ENCODE data around the gene ANKLE2.
"Not testable (repeated sequence)": the region's sequence is repeated elsewhere in the genome, so short reads cannot be mapped to it uniquely, and the experiment has no call there.

ANKLE2 gene

GRCh38 chr12:132773077-132773955 lies 11.7 kb upstream of the ANKLE2 start:
- no peaks in the 10 kb centered on the region for H3K9me3 Mint-ChIP-seq
- H3K36me3 Mint-ChIP-seq (ENCODE audit: low read depth), result peaks cover 84% of the 10 kb centered on the region
- no peak overlapping the region for H3K4me3 Mint-ChIP-seq
- no peaks in the 10 kb centered on the region for H3K27me3 Mint-ChIP-seq
- H3K4me1 Mint-ChIP-seq (ENCODE audit: low read depth), result peaks cover 49% of the 10 kb centered on the region
- peak overlapping the region; percentile 99 for H3K27ac Mint-ChIP-seq
- intact Hi-C loops (cut with micrococcal nuclease), result loop anchor here (5.0 kb wide), 1 partner anchor 114 kb away; the partner anchor contains the start of gene CHFR

DNA sequence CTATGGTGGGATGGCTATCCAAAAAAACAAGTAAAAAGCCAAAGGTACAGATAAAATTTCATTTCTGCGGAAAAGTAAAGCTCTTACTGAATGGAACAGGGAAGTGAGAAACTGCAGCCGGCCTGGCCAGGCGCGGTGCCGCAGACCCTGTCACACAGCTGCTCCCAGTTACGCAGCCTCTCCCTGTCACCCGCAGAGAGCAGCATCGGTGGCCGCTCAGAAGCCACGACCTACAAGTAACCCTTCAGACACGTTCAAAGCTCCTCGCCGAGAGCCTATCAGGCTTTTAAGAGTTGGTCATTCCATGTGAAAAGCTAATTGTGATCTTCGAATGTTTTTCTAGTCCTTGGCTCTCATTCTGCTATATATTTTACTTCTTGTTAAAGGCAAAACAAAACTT lies 11.0 kb upstream of the ANKLE2 start:
- Mint-ChIP-seq H3K4me3 (no peak overlapping the region), H3K36me3 (ENCODE audit: low read depth) (peaks cover 77% of the 10 kb centered on the region), H3K27ac (peak overlapping the region; percentile 99), H3K4me1 (ENCODE audit: low read depth) (peaks cover 56% of the 10 kb centered on the region), H3K9me3 (no peaks in the 10 kb centered on the region), H3K27me3 (no peaks in the 10 kb centered on the region)
- intact Hi-C loops (cut with micrococcal nuclease), result loop anchor here (1.0 to 5.0 kb wide), 2 partner anchors 10 to 115 kb away; partner anchors contain the start of gene CHFR

DNA sequence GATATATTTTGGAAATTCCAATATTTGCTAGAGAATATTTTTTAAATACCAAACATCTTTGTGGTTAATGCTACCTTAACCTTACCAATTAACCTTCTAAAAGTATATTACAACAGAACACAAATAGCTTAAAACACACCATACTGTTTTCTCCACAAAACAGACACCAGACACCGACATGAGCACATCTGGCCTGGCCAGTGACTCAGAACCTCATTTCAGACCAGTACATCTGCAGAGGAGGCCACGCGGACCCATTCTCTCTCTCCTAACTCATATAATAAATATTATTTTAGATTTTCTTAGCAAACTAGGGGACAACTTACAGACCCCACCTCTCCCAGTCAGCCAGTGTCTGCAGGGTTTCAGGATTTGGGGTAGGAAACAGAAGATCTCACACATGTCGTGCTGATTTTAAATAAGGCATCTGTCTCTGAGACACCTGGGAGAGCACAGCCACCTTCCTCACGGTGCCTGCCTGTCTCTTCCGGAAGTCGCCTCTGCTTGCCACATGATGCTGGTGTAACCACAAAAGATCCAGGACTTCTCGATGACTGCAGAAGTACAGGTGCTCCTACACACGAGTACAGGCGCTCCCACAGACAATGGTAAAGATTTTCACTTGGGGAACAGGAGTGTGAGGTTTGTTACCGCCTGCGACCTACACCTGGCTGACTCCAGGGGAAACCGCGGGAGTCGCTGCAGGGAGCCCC lies 9.7 kb upstream of the ANKLE2 start:
- intact Hi-C loops (cut with micrococcal nuclease), result loop anchor here (5.0 kb wide), 1 partner anchor 116 kb away; the partner anchor contains the start of gene CHFR
- Mint-ChIP-seq H3K9me3 (no peaks in the 10 kb centered on the region), H3K36me3 (ENCODE audit: low read depth) (peaks cover 64% of the 10 kb centered on the region), H3K4me1 (ENCODE audit: low read depth) (peaks cover 69% of the 10 kb centered on the region), H3K27ac (peak overlapping the region; percentile 99), H3K27me3 (no peaks in the 10 kb centered on the region), H3K4me3 (peak overlapping the region; percentile 31)

DNA sequence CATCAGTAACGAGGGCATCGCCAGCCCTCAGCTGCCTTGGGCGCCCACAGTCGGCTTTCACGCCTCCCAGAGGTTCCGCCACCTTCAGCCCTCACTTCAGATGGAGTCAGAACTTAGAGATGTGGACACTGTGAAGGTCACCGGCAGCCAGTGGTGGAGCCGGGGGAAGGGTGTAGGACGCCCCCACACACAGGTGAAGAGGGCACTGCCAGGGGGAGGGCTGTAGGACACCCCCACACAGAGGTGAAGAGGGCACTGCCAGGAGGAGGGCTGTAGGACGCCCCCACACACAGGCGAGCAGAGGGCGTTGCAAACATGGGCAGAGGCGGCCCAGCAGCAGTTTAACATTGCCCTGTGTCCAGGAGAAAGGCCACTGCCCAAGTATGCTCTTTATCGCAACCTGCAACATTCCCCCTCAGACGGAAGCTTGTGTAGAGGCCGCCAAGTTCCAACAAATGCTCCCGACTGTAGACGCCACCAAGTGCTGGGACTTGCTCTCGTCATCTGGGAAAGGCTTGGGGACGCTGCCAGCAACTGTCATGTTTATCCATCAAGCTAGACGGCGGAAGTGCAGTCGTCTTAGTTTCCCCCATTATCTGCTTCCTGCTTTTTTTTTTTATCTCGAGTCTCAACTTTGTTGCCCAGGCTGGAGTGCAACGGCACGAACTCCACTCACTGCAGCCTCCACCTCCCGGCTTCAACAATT lies 4.9 kb upstream of the ANKLE2 start:
- H3K27me3 Mint-ChIP-seq, result no peaks in the 10 kb centered on the region
- peaks cover 85% of the 10 kb centered on the region for H3K4me1 Mint-ChIP-seq (ENCODE audit: low read depth)
- peak overlapping the region; percentile 99 for H3K27ac Mint-ChIP-seq
- no peaks in the 10 kb centered on the region for H3K9me3 Mint-ChIP-seq
- peak overlapping the region; percentile 61 for H3K4me3 Mint-ChIP-seq
- intact Hi-C loops (cut with micrococcal nuclease), result no loop called here
- H3K36me3 Mint-ChIP-seq (ENCODE audit: low read depth), result peaks cover 24% of the 10 kb centered on the region

DNA sequence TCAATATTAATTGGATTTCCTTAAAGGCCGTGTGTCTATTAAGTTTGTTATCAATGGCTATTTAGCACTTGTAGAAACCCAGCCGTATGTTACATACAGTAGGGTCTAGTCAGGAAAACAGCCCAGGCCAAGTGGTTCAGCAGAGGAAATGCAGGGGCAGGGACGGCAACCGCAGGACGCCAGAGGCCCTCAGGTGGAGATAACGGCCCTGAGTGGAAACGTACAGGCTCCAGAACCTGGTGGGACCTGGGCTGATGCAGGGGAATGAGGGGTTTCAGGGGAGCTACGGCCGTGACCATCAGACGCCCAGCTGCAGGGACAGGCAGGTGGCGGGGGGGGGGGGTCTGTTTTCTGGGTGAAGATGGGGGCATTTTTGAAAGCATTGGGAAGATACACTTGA lies 3.7 kb upstream of the ANKLE2 start:
- no peaks in the 10 kb centered on the region for H3K9me3 Mint-ChIP-seq
- no peaks in the 10 kb centered on the region for H3K27me3 Mint-ChIP-seq
- peaks cover 26% of the 10 kb centered on the region for H3K36me3 Mint-ChIP-seq (ENCODE audit: low read depth)
- peaks cover 82% of the 10 kb centered on the region for H3K4me1 Mint-ChIP-seq (ENCODE audit: low read depth)
- intact Hi-C loops (cut with micrococcal nuclease), result no loop called here
- H3K4me3 Mint-ChIP-seq, result peak overlapping the region; percentile 13
- H3K27ac Mint-ChIP-seq, result peak overlapping the region; percentile 99

- no peak overlapping the region for H3K4me3 Mint-ChIP-seq
- peaks cover 25% of the 10 kb centered on the region for H3K36me3 Mint-ChIP-seq (ENCODE audit: low read depth)
- intact Hi-C loops (cut with micrococcal nuclease), result loop anchor here (5.0 kb wide), 1 partner anchor 63 kb away; the partner anchor contains the start of gene GOLGA3
- H3K4me1 Mint-ChIP-seq (ENCODE audit: low read depth), result peaks cover 76% of the 10 kb centered on the region
- no peak overlapping the region for H3K27ac Mint-ChIP-seq
- H3K9me3 Mint-ChIP-seq, result no peaks in the 10 kb centered on the region
- no peaks in the 10 kb centered on the region for H3K27me3 Mint-ChIP-seq
Observed at GRCh38 chr12:132764231-132764630, 2.6 kb upstream of the ANKLE2 start.

- Mint-ChIP-seq H3K4me1 (ENCODE audit: low read depth) (peaks cover 55% of the 10 kb centered on the region), H3K27ac (peak overlapping the region; percentile 87), H3K9me3 (no peaks in the 10 kb centered on the region)
Observed at GRCh38 chr12:132761921-132762583, 420 bp upstream of the ANKLE2 start.

DNA sequence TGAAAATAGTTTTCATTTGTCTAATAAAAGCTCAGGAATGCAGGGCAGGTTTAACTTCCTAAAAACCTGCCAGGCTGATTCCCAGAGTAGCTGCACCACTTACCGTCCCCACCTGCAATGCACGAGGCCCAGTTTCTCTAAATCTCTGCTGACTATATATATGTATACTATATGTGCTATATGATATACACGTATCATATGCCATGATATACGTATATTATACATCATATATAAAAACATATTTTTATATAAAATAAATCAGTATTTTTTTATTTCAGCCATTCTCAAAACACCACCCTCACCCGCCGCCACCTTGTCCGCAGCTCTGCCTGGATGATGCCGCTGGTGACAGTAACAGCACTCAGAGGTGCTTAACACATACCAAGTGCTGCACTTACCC lies 2.3 kb downstream of the ANKLE2 start:
- intact Hi-C loops (cut with micrococcal nuclease), result no loop called here
- H3K4me3 Mint-ChIP-seq, result no peak overlapping the region
- H3K4me1 Mint-ChIP-seq (ENCODE audit: low read depth), result peaks cover 29% of the 10 kb centered on the region
- no peaks in the 10 kb centered on the region for H3K9me3 Mint-ChIP-seq
- no peak overlapping the region for H3K27ac Mint-ChIP-seq
- peaks cover 67% of the 10 kb centered on the region for H3K36me3 Mint-ChIP-seq (ENCODE audit: low read depth)
- no peaks in the 10 kb centered on the region for H3K27me3 Mint-ChIP-seq

More at GRCh38 chr12:132761921-132762583, 420 bp upstream of the ANKLE2 start:
- Mint-ChIP-seq H3K27me3 (no peaks in the 10 kb centered on the region), H3K36me3 (ENCODE audit: low read depth) (peaks cover 41% of the 10 kb centered on the region), H3K4me3 (peak overlapping the region; percentile 77)
- intact Hi-C loops (cut with micrococcal nuclease), result loop anchor here (1.0 to 5.0 kb wide), 2 partner anchors 10 to 65 kb away; partner anchors contain the start of gene GOLGA3

GRCh38 chr12:132758825-132759224 lies 2.8 kb downstream of the ANKLE2 start:
- H3K27me3 Mint-ChIP-seq; H3K4me3 Mint-ChIP-seq; intact Hi-C loops (cut with micrococcal nuclease); H3K9me3 Mint-ChIP-seq; H3K27ac Mint-ChIP-seq: not testable (repeated sequence)
- Mint-ChIP-seq H3K36me3 (ENCODE audit: low read depth) (peaks cover 66% of the 10 kb centered on the region), H3K4me1 (ENCODE audit: low read depth) (peaks cover 24% of the 10 kb centered on the region)

DNA sequence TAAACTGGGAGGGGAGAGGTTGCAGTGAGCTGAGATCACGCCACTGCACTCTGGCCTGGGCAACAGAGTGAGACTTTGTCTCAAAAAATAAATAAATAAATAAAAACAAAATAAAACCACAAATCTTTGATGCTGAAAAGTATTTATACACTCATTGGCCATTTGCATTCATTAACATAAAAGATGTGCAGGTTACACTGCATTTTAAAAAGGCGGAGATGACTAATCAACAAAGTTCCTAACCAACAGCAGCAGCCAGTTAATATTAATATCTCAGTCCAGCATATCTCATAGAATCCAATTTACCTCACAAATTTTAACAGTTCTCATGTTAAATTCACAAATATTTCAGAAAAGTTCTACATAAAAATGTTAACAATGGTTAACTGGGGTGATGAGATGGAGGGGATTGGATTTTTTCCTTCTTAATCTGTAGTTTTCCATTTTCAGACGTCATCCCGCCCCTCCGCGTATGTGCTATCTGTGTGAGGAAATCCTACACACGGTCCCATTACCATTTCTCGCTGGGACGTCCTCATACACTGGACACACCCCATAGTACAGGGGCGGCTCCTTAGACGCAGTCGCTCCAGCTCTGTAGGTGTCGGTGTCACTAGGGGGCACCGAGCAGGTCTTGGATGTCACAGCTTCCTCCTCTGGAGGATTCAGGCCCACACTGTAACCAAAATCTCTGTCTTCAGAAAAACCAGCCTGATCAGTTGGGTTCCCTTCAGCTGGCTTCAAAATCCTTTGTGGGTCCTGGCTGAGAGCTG lies 7.3 kb downstream of the ANKLE2 start:
- Mint-ChIP-seq H3K36me3 (ENCODE audit: low read depth) (peaks cover 96% of the 10 kb centered on the region), H3K9me3 (no peaks in the 10 kb centered on the region), H3K27ac (no peak overlapping the region), H3K4me3 (no peak overlapping the region), H3K4me1 (ENCODE audit: low read depth) (no peaks in the 10 kb centered on the region), H3K27me3 (no peaks in the 10 kb centered on the region)
- intact Hi-C loops (cut with micrococcal nuclease), result no loop called here

DNA sequence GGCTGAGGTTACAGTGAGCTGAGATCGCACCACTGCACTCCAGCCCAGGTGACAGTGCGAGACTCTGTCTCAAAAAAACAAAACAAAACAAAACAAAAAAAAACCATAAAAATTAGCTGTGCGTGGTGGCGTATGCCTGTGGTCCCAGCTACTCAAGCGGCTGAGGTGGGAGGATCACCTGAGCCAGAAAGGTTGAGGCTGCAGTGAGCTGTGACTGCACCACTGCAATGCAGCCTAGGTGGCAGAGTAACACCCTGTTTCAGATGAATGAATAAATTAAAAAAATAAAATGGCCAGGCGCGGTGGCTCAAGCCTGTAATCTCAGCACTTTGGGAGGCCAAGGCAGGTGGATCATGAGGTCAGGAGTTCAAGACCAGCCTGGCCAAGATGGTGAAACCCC lies 8.0 kb downstream of the ANKLE2 start:
- H3K9me3 Mint-ChIP-seq; H3K27me3 Mint-ChIP-seq; H3K27ac Mint-ChIP-seq; intact Hi-C loops (cut with micrococcal nuclease); H3K4me1 Mint-ChIP-seq (ENCODE audit: low read depth); H3K4me3 Mint-ChIP-seq: not testable (repeated sequence)
- peaks cover 99% of the 10 kb centered on the region for H3K36me3 Mint-ChIP-seq (ENCODE audit: low read depth)

DNA sequence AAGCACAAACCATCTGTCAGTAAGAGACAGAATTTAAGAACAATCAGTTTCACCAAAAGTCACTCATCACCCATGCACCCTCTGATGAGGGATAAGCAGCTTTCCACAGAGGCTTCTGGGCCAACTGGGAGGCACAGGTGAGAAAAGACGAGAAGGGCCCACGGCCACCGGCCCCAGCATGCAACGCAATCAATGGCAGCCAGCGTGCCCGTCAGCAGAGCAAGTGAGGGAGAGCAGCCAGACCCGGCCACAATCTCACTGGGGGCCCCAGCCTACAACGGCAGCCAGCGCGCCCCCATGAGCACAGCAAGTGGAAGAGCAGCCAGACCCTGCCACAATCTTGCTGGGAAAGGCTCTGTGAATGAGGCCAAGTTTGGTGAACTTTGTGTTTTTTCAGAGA lies 13.3 kb downstream of the ANKLE2 start:
- intact Hi-C loops (cut with micrococcal nuclease), result no loop called here
- Mint-ChIP-seq H3K27ac (no peak overlapping the region), H3K36me3 (ENCODE audit: low read depth) (peaks cover 100% of the 10 kb centered on the region), H3K4me1 (ENCODE audit: low read depth) (no peaks in the 10 kb centered on the region), H3K9me3 (no peaks in the 10 kb centered on the region), H3K4me3 (no peak overlapping the region), H3K27me3 (no peaks in the 10 kb centered on the region)

DNA sequence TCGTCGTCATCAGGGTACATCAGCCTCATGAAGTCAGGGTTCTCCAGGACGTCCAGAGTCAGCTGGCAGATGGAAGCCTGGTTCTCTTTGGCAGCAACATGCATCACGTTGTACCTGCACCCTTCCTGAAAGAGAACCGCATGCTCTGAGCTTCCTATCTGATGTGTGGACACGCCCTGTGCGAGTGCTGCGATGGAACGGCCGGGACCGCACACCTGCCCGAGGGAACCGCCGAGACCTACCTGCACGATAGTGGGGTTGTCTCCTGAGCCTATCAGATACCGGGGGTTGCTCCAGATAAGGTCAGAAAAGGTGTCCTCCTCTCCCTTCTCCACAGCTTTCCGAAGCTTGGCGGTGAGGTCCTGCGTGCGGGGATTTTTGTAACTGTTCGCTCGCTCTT lies 13.7 kb downstream of the ANKLE2 start:
- H3K27ac Mint-ChIP-seq, result no peak overlapping the region
- peaks cover 100% of the 10 kb centered on the region for H3K36me3 Mint-ChIP-seq (ENCODE audit: low read depth)
- no peaks in the 10 kb centered on the region for H3K4me1 Mint-ChIP-seq (ENCODE audit: low read depth)
- no peak overlapping the region for H3K4me3 Mint-ChIP-seq
- H3K27me3 Mint-ChIP-seq, result no peaks in the 10 kb centered on the region
- intact Hi-C loops (cut with micrococcal nuclease), result no loop called here
- H3K9me3 Mint-ChIP-seq, result no peaks in the 10 kb centered on the region
